GM12878 (cell line): ENCODE results near the gene REN. TPM values are rescaled to one million over a fixed set of nuclear protein-coding genes. Genes with fewer than 3 reads are reported as not detected.

Experiments
- ATF7 ChIP-seq: fragments of 450-650 bp; IDR thresholded peaks from 2 replicates; pipeline ENCODE4 v1.6.1; 2016; ENCODE audit warnings: low read depth, mild to moderate bottlenecking
- CHD4 ChIP-seq: fragments of 200-600 bp; sonication (generic); IDR thresholded peaks from 2 replicates; pipeline ENCODE4 v1.6.1; 2016; ENCODE audit warnings: mild to moderate bottlenecking
- POLR2A ChIP-seq: IDR thresholded peaks from 2 replicates; pipeline ENCODE4 v1.6.1; 2011; ENCODE audit warnings: low read depth, mild to moderate bottlenecking, low read length
- RAD51 ChIP-seq: fragments of 450-650 bp; IDR thresholded peaks from 2 replicates; pipeline ENCODE4 v1.6.1; 2016; ENCODE audit warnings: moderate library complexity, mild to moderate bottlenecking, inconsistent platforms
- YBX1 ChIP-seq: fragments of 450-650 bp; IDR thresholded peaks from 2 replicates; pipeline ENCODE4 v1.6.1; 2016; ENCODE audit warnings: antibody characterized with exemption
- ZNF24 ChIP-seq: fragments of 450-650 bp; IDR thresholded peaks from 2 replicates; pipeline ENCODE4 v1.6.1; 2017; ENCODE audit warnings: antibody characterized with exemption, mild to moderate bottlenecking
- polyA plus RNA-seq, 11 experiments: library from polyadenylated mRNA; depleted of rRNA in 4 of 11; unstranded in 6 of 11; stranded (reverse) in 5 of 11; fragments of >200 nt; fragmentation: Nextera tagmentation in 4 of 11; fragmentation: Illumina TruSeq in 1 of 11; extraction: Ambion mirVana in 4 of 11; extraction: Trizol in 1 of 11; gene quantifications; 1 replicate in 1 of 11; 2 replicates in 10 of 11; pipeline versions ENCODE4 v1.2.1 to v1.2.3, GENCODE V29; 2011 to 2016; ENCODE audit warnings: inconsistent platforms in 2 of 11, missing spikeins in 2 of 11, low read depth in 1 of 11
- total RNA-seq, 4 experiments: library from RNA; depleted of rRNA in 3 of 4; stranded (reverse); fragments of >200 nt in 3 of 4; fragmentation: Illumina TruSeq in 1 of 4; extraction: Trizol in 1 of 4; gene quantifications; 2 replicates each; pipeline versions ENCODE4 v1.2.1 to v1.2.3, GENCODE V29; 2013 to 2021
- TF ChIP-seq, protein P1 (sequence below): fragments of 450-650 bp; IDR thresholded peaks from 2 replicates; pipeline ENCODE4 v1.6.1; 2016; ENCODE audit warnings: mild to moderate bottlenecking, moderate library complexity, borderline replicate concordance

The REN gene
- total and polyA plus RNA-seq, 10 of the 15 experiments (the other 5 are each of a cell fraction or from before 2014, with no cell fraction given), result not detected

DNA sequence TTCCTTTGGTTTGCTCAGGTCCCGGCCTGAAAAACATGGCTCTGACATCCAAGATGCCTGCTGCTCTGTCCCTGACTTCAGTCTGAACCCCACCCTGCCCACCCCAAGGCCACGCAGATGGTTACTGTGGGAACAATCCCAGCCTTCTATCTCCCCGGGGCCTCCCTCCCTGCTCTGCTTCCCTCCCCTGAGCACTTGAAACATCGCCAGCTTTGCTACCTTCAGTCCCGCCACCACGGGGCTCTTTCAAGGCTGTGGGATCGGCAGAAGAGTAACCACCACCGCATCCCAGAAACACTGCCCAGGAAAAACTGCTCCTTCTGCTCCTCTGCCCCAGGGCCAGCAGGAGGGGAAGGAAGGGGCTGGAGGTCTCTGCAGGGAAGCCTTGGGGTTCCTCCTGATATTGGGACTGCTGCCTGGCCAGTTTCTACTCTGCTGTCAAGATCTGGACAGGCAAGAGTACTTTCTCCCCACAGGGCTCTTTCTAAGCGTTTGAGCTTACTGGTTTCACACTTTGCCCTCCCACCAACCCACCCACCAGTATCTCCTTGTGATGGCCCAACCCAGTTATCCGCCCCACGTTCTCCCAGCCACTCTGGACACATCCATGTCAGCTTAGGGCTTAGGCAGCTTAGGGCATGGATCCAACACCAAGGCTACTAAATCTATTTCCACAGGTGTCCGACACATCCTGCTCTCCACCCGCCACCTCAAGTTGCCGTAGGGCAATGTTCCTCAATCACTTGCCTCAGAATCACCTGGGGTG lies 22.7 kb downstream of the REN start (continued):
- TF ChIP-seq, protein P1, sequence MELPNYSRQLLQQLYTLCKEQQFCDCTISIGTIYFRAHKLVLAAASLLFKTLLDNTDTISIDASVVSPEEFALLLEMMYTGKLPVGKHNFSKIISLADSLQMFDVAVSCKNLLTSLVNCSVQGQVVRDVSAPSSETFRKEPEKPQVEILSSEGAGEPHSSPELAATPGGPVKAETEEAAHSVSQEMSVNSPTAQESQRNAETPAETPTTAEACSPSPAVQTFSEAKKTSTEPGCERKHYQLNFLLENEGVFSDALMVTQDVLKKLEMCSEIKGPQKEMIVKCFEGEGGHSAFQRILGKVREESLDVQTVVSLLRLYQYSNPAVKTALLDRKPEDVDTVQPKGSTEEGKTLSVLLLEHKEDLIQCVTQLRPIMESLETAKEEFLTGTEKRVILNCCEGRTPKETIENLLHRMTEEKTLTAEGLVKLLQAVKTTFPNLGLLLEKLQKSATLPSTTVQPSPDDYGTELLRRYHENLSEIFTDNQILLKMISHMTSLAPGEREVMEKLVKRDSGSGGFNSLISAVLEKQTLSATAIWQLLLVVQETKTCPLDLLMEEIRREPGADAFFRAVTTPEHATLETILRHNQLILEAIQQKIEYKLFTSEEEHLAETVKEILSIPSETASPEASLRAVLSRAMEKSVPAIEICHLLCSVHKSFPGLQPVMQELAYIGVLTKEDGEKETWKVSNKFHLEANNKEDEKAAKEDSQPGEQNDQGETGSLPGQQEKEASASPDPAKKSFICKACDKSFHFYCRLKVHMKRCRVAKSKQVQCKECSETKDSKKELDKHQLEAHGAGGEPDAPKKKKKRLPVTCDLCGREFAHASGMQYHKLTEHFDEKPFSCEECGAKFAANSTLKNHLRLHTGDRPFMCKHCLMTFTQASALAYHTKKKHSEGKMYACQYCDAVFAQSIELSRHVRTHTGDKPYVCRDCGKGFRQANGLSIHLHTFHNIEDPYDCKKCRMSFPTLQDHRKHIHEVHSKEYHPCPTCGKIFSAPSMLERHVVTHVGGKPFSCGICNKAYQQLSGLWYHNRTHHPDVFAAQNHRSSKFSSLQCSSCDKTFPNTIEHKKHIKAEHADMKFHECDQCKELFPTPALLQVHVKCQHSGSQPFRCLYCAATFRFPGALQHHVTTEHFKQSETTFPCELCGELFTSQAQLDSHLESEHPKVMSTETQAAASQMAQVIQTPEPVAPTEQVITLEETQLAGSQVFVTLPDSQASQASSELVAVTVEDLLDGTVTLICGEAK, result no peak
- no peak for TF ChIP-seq YBX1
- TF ChIP-seq POLR2A, result no peak
- no peak for TF ChIP-seq ZNF24
- TF ChIP-seq ATF7, result no peak
- no peak for TF ChIP-seq RAD51
- no peak for TF ChIP-seq CHD4
